PC-3 (cell line): ENCODE measurements around the gene GCC1.

Experiments
- CTCF ChIP-seq: fragments of 300-600 bp; sonication (generic); conservative IDR thresholded peaks from 2 replicates; pipeline ENCODE4 v1.5.1; 2017; ENCODE audit warnings: antibody characterized with exemption, low read depth, mild to moderate bottlenecking, low read length
- EZH2 ChIP-seq: fragments of 300-600 bp; sonication (generic); IDR thresholded peaks from one replicate; pipeline ENCODE4 v1.6.1; 2017; ENCODE audit warnings: antibody characterized with exemption, mild to moderate bottlenecking, low read length; ENCODE audit not compliant: unreplicated experiment
- EZH2phosphoT487 ChIP-seq: fragments of 300-600 bp; sonication (generic); IDR thresholded peaks from 2 replicates; pipeline ENCODE4 v1.6.1; 2018; ENCODE audit warnings: mild to moderate bottlenecking, antibody characterized with exemption, low read length, borderline replicate concordance

GRCh38 chr7:127594490-127594889 lies 9.1 kb upstream of the GCC1 start:
- TF ChIP-seq CTCF (no peak), EZH2 (no peak), EZH2phosphoT487 (no peak)
